ENCODE measurements around the gene OR2AG2. TPM values are rescaled to one million over a fixed set of nuclear protein-coding genes. Genes with fewer than 3 reads are reported as not detected.

The OR2AG2 gene
- total and polyA plus RNA-seq, 9 of the 15 experiments (the other 6 are each of a cell fraction or from before 2014, with no cell fraction given) = 0.15 to 0.91 (median 0.55) TPM

DNA sequence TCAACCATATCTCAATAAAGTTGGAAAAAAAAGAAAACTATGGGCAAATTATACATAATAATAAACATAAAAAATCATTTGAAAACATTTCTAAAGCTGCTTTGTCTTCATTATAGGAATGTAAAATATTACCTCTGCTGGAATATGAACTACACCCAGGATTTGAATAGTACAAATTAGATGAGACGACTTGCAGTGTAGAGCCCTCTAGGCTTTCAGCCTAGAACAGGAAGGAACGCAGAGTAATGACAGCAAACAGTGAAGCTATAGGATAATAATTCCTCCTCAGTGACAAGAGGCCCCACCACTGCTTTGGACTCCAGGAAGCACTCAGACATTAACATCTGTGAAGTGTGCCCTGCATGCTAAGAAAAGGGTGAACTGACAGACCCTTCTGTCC, 18.8 kb upstream of the OR2AG2 start (continued):
- TF ChIP-seq ATF2 (CRISPR knock-in tag; IDR thresholded peaks at IDR 0.05) = no peak

GRCh38 chr11:6782720-6783119, 10.9 kb upstream of the OR2AG2 start, which contains the start of gene OR2AG1:
Gene OR2AG1, plus strand, starts transcription at chr11:6783020. Its CDS starts 2,018 bp downstream, at chr11:6785038.
- FAIRE-seq (no peak), ATAC-seq (no peak), DNase-seq (ENCODE audit: extremely low read depth in 1 of 4, low spot score in 3 of 4) (no peak)
- Histone ChIP-seq H3K9me1 (ENCODE audit: control insufficient read depth, insufficient read depth, low read length) (no peaks in the 10 kb centered on the region), H3K27me3 (ENCODE audit: control insufficient read depth in 2 of 2, insufficient read depth in 2 of 2, low read length in 2 of 2) (no peaks in the 10 kb centered on the region), H3K9me3 (replicated peaks; ENCODE audit: control insufficient read depth, insufficient read depth, low read depth, low read length) (no peaks in the 10 kb centered on the region), H4K20me1 (replicated peaks; ENCODE audit: control insufficient read depth, insufficient read depth, low read length) (no peaks in the 10 kb centered on the region), H3K9ac (ENCODE audit: insufficient read depth in 1 of 2, low read depth in 2 of 2, low read length in 2 of 2) (no peak within 1 kb of the TSS), H3K36me3 (ENCODE audit: control insufficient read depth, insufficient read depth, low read length) (no peaks in the 10 kb centered on the region), H2AFZ (ENCODE audit: low read depth, low read length) (no peak within 1 kb of the TSS), H3K79me2 (ENCODE audit: control insufficient read depth, insufficient read depth, low read length) (no peaks in the 10 kb centered on the region), H3K27ac (ENCODE audit: extremely low read depth, low read depth, low read length) (no peak within 1 kb of the TSS), H3K4me2 (ENCODE audit: insufficient read depth, low read length) (no peak within 1 kb of the TSS), H3K4me1 (replicated peaks in 1 of 2; ENCODE audit: control insufficient read depth in 2 of 2, insufficient read depth in 2 of 2, low read length in 2 of 2) (no peaks in the 10 kb centered on the region), H3K4me3 (no peak within 1 kb of the TSS)
- POLR2A ChIA-PET = interaction anchor here (0.6 to 1.8 kb wide), 2 partner anchors 9 to 793 kb away, joined by 3 to 4 read pairs; no protein-coding TSS in a partner anchor
- in situ Hi-C loops (cut with MboI) = no loop called here
- intact Hi-C loops (cut with micrococcal nuclease) = no loop called here
- TF ChIP-seq CC2D1A (IDR thresholded peaks at IDR 0.05) (no peak), SIN3B (IDR thresholded peaks at IDR 0.05; ENCODE audit: low read depth) (no peak), SAP30 (IDR thresholded peaks at IDR 0.05; ENCODE audit: borderline replicate concordance, insufficient read depth, low read depth, low read length, poor library complexity, severe bottlenecking) (no peak), LARP7 (IDR thresholded peaks at IDR 0.05) (no peak), CTCFL (IDR thresholded peaks at IDR 0.05; ENCODE audit: borderline replicate concordance, insufficient read depth, low read depth, low read length, poor library complexity, severe bottlenecking) (no peak), MTA1 (IDR thresholded peaks at IDR 0.05; ENCODE audit: borderline replicate concordance) (no peak), CBFA2T2 (conservative IDR thresholded peaks at IDR 0.05) (no peak), ZBTB8A (IDR thresholded peaks at IDR 0.05; ENCODE audit: partially characterized antibody) (no peak), PHF20 (IDR thresholded peaks at IDR 0.05; ENCODE audit: partially characterized antibody) (no peak), DMBX1 (CRISPR knock-in tag; IDR thresholded peaks at IDR 0.05; ENCODE audit: borderline replicate concordance) (no peak), YBX1 (IDR thresholded peaks at IDR 0.05) (no peak)
- CTCF ChIA-PET (ENCODE audit: low intra/inter-chr PET ratio) = no interaction called here
- BruUV-seq (replicated peaks) = no TSS peak
- 0% methylated on average over 2 of the region's 2 CpGs for WGBS (ENCODE audit: insufficient coverage, low coverage, missing lambda C conversion rate)

All from K562 (cell line).